SJSA1 (cell line): ENCODE data around the gene ACOXL. TPM values are rescaled to one million over a fixed set of nuclear protein-coding genes. Genes with fewer than 3 reads are reported as not detected.

Experiments
- DNase-seq, 2 experiments: peaks; one replicate each; pipeline ENCODE4 v3.0.0-alpha.2; 2015 to 2020; ENCODE audit warnings: low spot score in 2 of 2, low read depth in 1 of 2
- H3K27ac ChIP-seq: fragments of 250-450 bp; sonication (Bioruptor Pico); 2 replicates; pipeline ENCODE4 v1.5.1; 2020; ENCODE audit warnings: mild to moderate bottlenecking, moderate library complexity
- H3K27me3 ChIP-seq: fragments of 250-450 bp; sonication (Bioruptor Pico); replicated peaks from 2 replicates; pipeline ENCODE4 v1.5.1; 2020; ENCODE audit warnings: mild to moderate bottlenecking, moderate library complexity
- H3K36me3 ChIP-seq: fragments of 250-450 bp; sonication (Bioruptor Pico); 2 replicates; pipeline ENCODE4 v1.5.1; 2020; ENCODE audit warnings: mild to moderate bottlenecking
- H3K4me1 ChIP-seq: fragments of 250-450 bp; sonication (Bioruptor Pico); replicated peaks from 2 replicates; pipeline ENCODE4 v1.6.1; 2021; ENCODE audit warnings: mild to moderate bottlenecking
- H3K4me3 ChIP-seq: fragments of 250-450 bp; sonication (Bioruptor Pico); 2 replicates; pipeline ENCODE4 v1.5.1; 2020; ENCODE audit warnings: mild to moderate bottlenecking
- H3K9me3 ChIP-seq: fragments of 250-450 bp; sonication (Bioruptor Pico); replicated peaks from 2 replicates; pipeline ENCODE4 v1.5.1; 2020; ENCODE audit warnings: mild to moderate bottlenecking
- total RNA-seq: library from RNA; depleted of rRNA; stranded (reverse); fragments of >200 nt; shearing (Covaris generic); gene quantifications from 2 replicates; pipeline ENCODE4 v1.2.3, GENCODE V29; 2014

Gene ACOXL
- total RNA-seq, 1 experiment from 2014 or later: not detected

DNA sequence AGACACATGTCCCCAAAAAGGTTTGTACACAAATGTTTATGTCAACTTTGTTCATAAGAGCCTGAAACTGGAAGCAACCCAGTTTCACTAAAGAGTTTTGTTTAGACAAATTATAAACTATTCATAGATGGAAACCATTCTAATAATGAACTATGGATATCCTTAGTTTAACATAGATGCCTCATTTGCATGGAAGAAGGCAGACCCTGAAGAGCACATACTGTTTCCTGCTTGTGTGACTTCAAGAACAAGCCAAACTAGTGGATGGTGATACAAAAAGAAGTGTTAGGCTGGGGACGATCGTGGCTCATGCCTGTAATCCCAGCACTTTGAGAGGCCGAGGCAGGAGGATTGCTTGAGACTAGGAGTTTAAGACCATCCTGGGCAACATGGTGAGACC is 48.1 kb downstream of the ACOXL start:
- H3K27me3 ChIP-seq: peaks cover 49% of the 10 kb centered on the region

DNA sequence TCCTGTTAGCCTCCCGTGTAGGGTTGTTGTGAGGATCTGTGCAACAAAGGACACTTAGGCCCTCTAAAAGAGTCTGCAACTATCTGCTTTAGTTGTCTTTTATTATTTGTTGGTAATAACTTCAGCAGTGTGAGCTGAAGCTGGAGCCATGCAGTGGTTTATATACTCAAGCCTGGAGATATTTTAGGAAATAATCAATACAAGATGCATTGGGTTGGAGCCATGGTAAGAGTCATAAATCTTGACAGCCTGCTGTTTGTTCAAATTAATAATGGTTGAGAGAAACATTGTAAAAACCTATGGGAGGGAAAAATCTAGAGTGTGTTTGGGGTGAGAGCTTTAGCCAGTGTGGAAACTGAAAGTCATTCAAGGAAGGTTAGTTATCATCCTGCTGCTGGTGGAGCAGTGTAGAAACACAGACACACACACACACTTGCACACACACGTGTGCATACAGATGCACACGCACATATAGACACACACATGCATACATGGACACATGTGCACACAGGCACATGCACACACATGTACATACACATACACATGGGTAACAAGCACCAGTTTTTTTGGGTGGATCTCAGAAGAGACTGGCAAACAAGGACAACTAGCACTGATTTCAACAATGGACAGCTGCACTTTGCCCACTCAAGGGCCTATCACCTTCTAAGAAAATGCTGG is 51.0 kb downstream of the ACOXL start:
- Histone ChIP-seq H3K9me3 (no peaks in the 10 kb centered on the region), H3K27me3 (peaks cover 36% of the 10 kb centered on the region), H3K27ac (no peak overlapping the region), H3K4me1 (no peaks in the 10 kb centered on the region), H3K36me3 (no peaks in the 10 kb centered on the region), H3K4me3 (no peak overlapping the region)
- no peak for DNase-seq

More for the DNA sequence above, 48.1 kb downstream of the ACOXL start:
- H3K4me1 ChIP-seq: no peaks in the 10 kb centered on the region
- no peaks in the 10 kb centered on the region for H3K9me3 ChIP-seq
- no peak overlapping the region for H3K27ac ChIP-seq
- no peak for DNase-seq
- no peaks in the 10 kb centered on the region for H3K36me3 ChIP-seq
- no peak overlapping the region for H3K4me3 ChIP-seq

DNA sequence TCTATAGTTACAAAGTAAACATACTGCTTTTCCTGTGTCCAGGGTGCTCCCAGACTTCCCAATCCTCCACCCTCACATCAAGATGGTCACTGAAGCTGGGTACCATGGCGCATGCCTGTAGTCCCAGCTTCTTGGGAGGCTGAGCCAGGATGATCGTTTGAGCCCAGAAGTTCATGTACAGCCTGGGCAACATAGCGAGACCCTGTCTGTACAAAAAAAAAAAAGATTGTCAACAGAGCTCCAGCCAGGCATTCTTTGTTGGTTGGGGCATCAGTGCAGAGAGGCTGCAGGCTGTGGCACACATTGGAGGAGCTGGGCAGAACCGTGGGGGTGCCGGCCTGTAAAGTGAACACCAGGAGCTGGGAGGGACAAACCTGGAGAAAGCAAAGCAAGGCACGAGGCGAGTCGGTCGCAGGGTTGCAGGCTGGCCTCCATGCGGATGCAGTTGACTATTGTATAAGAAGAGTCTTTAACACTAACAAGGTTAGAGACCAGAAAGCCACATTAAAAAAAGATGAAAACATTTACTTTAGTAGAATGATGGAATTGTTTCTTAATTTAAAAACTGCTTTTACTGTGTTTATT is 51.8 kb downstream of the ACOXL start:
- no peak overlapping the region for H3K27ac ChIP-seq
- no peak overlapping the region for H3K4me3 ChIP-seq
- H3K27me3 ChIP-seq: peaks cover 29% of the 10 kb centered on the region
- no peaks in the 10 kb centered on the region for H3K9me3 ChIP-seq
- no peaks in the 10 kb centered on the region for H3K4me1 ChIP-seq
- no peak for DNase-seq
- H3K36me3 ChIP-seq: no peaks in the 10 kb centered on the region

DNA sequence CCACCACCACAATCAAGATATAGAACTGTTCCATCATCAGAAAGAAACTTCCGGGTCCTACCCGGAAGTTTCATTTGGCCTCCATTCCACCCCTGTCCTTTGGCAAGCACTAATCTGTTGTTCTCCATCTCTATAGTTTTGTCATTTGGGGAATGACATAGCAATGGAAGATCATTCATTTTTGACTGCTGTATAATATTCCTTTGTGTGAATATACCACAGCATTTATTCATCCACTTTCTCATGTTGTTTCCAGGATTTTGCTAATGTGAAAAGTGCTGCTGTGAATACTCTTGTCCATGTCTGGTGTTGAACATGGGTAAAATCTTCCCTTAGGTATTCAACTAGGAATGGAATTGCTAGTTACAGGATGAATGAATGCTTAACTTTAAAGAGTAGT is 53.1 kb downstream of the ACOXL start:
- Histone ChIP-seq H3K4me1 (no peaks in the 10 kb centered on the region), H3K9me3 (no peaks in the 10 kb centered on the region), H3K27ac (no peak overlapping the region), H3K36me3 (no peaks in the 10 kb centered on the region), H3K4me3 (no peak overlapping the region), H3K27me3 (peaks cover 16% of the 10 kb centered on the region)
- DNase-seq: no peak

DNA sequence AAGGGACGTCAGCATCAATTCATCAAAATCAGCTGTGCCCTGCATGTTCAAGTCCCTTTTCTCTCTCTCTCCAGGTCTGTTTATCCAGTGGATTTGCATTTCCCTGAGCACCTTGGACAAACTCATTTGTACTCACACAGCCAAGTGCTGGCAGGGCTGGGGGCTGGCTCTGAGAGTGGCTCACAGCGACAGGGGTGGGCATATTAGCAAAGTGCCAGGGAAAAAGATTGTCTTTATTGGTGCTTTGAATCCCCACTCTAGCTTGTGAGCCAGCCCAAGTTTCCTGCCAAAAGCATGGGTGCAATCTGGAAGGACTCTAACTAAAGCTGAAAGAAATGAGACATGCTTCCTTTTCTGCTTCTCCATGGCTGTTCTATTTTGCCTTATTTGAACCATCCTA is 56.6 kb downstream of the ACOXL start:
- Histone ChIP-seq H3K27ac (no peak overlapping the region), H3K27me3 (peaks cover 12% of the 10 kb centered on the region), H3K9me3 (no peaks in the 10 kb centered on the region), H3K4me3 (no peak overlapping the region), H3K36me3 (no peaks in the 10 kb centered on the region), H3K4me1 (no peaks in the 10 kb centered on the region)
- DNase-seq: no peak

DNA sequence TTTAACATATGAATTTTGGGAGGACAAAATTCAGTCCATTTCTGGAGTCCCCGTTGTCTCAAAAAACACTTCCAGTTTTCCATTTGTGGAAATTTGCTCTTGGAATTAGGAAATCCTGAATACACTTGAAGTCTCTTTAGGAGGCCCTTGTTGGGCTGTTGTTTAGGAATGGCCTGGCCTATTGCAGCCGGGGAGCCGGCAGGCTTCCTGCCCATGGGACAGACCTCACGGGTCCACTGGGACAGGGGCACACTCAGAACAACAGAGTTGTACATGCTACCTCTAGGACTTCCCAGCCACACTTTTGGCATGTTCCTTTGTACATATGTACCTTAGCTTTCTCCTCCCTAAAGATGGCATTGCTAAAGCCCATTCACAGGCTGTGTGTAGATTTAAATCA is 57.3 kb downstream of the ACOXL start:
- peaks cover 19% of the 10 kb centered on the region for H3K27me3 ChIP-seq

DNA sequence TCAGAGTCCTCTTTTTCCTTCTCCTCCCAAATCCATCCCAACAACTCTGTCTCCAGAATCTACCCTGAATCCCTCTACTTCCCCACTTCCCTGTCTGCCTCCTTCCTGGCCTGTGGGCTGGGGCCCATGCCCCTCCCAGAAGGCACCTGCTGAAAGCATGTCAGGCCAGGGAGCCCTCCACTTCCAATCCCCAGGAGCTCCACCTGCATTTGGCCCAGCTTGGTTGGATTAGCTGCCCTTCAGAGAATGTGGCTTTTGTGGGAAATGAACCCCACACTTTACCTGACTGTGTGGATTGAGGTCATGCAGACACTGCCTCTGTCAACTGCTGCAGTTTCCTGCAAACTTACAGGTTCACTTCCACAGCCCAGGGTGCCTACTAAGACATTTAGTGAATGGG is 58.5 kb downstream of the ACOXL start:
- Histone ChIP-seq H3K27me3 (peaks cover 25% of the 10 kb centered on the region), H3K9me3 (no peaks in the 10 kb centered on the region), H3K4me3 (no peak overlapping the region), H3K4me1 (no peaks in the 10 kb centered on the region), H3K36me3 (no peaks in the 10 kb centered on the region), H3K27ac (no peak overlapping the region)
- no peak for DNase-seq

More for the DNA sequence above, 57.3 kb downstream of the ACOXL start:
- Histone ChIP-seq H3K4me3 (no peak overlapping the region), H3K27ac (no peak overlapping the region), H3K9me3 (no peaks in the 10 kb centered on the region), H3K36me3 (no peaks in the 10 kb centered on the region), H3K4me1 (no peaks in the 10 kb centered on the region)
- no peak for DNase-seq

DNA sequence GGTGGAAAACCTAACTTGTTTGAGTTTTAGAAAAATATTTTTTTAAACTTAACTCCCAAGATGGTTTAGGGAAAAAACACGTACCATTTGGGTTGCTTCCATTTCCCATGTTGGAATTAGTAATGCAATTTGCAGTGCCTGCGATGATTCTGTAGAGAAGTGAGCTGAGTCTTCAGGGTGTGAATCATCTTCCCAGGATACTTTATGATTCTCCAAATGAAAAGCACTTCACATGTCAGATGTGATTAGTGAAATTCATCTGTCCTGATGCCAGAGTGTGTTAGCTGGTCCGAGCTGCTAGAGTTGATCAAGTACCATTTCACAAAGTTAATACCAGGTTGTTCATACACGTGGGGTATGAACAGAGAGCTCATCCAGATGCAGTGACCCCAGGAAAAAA is 59.1 kb downstream of the ACOXL start:
- Histone ChIP-seq H3K4me1 (no peaks in the 10 kb centered on the region), H3K27me3 (peaks cover 29% of the 10 kb centered on the region), H3K4me3 (no peak overlapping the region), H3K36me3 (no peaks in the 10 kb centered on the region), H3K9me3 (no peaks in the 10 kb centered on the region), H3K27ac (no peak overlapping the region)
- no peak for DNase-seq

DNA sequence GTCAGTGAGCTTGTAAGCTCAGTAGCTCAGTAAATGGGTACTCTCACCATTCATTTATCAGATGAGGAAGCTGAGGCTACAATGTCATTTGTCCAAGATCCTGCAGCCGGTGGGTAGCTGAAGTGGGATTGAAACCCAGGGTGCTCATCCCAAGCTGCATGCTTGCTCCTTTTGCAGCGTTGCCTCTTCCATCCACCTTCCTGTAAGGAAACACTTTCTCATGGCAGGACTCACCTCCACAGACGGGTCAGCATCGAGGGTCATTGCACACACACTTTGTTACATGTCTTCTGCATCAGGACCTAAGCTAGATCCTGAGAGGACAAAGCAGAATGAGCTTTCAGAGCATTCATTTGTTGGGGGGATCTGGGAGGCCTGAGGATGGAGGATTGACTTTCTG is 60.7 kb downstream of the ACOXL start:
- DNase-seq: no peak
- Histone ChIP-seq H3K27ac (no peak overlapping the region), H3K9me3 (no peaks in the 10 kb centered on the region), H3K36me3 (no peaks in the 10 kb centered on the region), H3K4me3 (no peak overlapping the region), H3K4me1 (no peaks in the 10 kb centered on the region), H3K27me3 (peaks cover 39% of the 10 kb centered on the region)

DNA sequence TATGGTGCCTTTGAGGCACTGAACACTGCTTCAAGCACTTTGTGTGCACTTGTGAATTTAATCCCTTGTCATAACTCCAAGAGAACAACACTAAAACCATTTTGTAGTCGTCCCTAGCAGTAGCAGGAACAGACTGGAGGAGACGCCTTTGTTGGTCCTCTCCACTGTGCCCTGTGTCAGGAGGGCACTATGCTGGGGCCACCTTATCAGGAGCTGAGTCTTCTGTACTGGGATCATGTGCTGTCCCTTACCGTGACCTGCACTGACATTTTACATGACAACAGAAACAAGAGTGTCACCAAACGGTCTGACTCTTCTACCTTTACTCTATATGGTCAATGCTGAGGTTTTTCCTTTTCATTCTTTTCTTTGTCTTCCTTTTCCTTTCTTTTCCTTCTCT is 62.0 kb downstream of the ACOXL start:
- no peaks in the 10 kb centered on the region for H3K4me1 ChIP-seq
- no peak for DNase-seq
- H3K27me3 ChIP-seq: peaks cover 37% of the 10 kb centered on the region
- no peaks in the 10 kb centered on the region for H3K36me3 ChIP-seq
- H3K4me3 ChIP-seq: no peak overlapping the region
- H3K27ac ChIP-seq: no peak overlapping the region
- no peaks in the 10 kb centered on the region for H3K9me3 ChIP-seq

DNA sequence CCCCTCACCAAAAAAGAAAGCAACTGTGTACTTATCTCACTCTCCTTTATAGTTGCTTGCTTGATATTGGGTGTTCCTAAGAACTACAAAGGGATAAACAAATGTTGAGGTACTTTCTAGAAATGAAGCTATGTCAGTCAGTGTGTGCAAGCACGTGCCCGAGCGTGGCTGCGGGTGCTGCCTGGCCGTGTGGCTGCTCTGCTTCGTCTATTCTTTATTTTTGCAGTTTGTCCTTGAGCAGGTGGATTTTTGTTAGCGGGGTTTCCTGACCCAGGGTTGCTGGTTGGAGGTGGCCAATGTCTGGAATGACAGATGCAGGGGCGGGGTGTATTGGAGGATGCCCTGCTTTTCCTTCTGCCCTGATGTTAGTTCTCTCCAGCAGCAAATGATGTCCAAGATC is 62.6 kb downstream of the ACOXL start:
- H3K4me1 ChIP-seq: no peaks in the 10 kb centered on the region
- no peak overlapping the region for H3K4me3 ChIP-seq
- H3K36me3 ChIP-seq: no peaks in the 10 kb centered on the region
- no peaks in the 10 kb centered on the region for H3K9me3 ChIP-seq
- DNase-seq: no peak
- no peak overlapping the region for H3K27ac ChIP-seq
- H3K27me3 ChIP-seq: peaks cover 39% of the 10 kb centered on the region

DNA sequence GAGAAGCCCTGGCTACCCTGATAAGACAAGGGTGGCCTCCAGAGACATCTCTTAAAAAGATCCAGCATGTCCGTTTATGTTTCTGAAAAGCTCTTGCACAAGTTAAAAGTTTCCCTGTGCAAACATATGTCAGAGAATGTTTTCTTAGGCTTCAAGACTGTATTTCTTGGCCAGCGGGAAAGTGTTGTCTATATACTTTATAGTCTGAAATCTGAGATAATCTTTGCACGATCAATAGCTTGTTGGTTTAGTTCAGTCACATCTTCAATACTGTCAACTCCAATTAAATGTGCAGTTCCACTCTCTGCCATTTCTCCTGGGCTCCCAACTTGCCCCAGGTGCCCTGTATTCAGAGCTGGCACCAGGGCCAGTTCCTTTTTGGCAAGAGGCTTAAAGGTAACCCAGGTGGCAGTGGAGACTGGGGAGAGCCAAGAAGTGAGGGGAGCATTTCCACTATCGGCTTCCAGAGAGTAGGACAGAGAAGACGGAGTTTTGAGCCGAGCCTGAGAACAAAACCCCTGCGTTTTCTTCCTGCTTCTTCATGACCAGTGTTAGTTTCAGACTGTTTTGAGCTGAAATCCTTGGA is 64.4 kb downstream of the ACOXL start:
- no peak overlapping the region for H3K27ac ChIP-seq

DNA sequence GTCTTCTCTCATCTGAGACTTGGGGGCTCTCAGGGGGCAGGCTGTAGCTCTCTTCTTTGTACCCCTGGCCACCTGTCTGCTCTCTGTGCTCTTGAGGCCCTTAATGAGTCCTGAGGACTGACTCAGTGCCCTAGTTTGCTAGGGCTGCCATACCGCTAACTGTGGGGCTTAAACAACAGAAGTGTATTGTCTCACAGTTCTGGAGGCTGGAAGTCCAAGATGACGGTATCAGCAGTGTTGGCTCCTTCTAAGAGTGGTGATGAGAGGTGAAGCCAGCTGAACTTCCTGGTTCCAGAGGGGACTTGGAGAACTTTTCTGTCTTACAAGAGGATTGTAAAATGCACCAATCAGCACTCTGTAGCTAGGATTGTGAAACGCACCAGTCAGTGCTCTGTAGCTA is 67.0 kb downstream of the ACOXL start:
- Histone ChIP-seq H3K4me1 (no peaks in the 10 kb centered on the region), H3K27ac (no peak overlapping the region), H3K27me3 (peaks cover 49% of the 10 kb centered on the region), H3K4me3 (no peak overlapping the region), H3K36me3 (no peaks in the 10 kb centered on the region), H3K9me3 (no peaks in the 10 kb centered on the region)
- no peak for DNase-seq

More for the DNA sequence above, 64.4 kb downstream of the ACOXL start:
- Histone ChIP-seq H3K4me3 (no peak overlapping the region), H3K36me3 (no peaks in the 10 kb centered on the region), H3K9me3 (no peaks in the 10 kb centered on the region), H3K4me1 (no peaks in the 10 kb centered on the region), H3K27me3 (peaks cover 48% of the 10 kb centered on the region)
- no peak for DNase-seq

DNA sequence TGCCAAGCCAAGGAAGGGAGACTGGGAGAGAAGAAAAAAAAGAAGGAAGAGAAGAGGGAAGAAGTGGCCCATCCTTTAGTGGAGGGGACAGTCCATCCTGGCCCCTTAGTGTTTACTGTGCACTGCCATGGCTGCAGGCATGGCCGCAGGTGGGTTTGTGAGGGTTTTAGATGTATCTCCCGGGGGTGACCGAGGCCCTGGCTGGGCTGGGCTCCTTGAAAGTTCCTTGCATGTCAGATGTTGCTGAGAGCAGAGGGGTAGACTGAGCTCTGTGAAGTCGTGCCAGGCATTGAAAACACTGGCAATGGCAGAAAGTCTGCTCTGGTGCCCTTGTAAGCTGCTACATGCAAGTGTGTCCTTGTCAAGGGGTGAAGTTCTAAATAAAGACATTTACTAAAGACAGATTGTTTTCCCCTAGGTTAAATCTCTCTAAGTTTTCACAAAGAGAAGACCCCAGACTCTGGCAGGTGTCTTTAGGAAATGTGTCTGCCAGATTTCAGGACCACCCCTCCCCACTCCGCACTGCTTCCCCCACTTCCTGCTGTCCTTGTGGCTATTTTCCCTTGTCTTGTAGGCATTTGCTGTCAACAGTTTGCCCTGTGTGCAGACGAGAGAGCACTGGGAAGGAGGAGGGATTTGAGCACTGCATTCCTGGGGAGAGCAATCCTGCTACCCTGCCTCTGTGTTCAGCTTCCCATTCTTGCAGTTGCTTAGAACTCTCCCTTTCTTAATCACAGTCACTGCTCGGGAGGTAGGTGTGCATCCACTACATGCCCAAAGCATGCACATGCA is 68.4 kb downstream of the ACOXL start:
- no peaks in the 10 kb centered on the region for H3K36me3 ChIP-seq
- no peak for DNase-seq
- no peak overlapping the region for H3K4me3 ChIP-seq
- H3K9me3 ChIP-seq: no peaks in the 10 kb centered on the region
- no peaks in the 10 kb centered on the region for H3K4me1 ChIP-seq
- H3K27ac ChIP-seq: no peak overlapping the region
- peaks cover 39% of the 10 kb centered on the region for H3K27me3 ChIP-seq
